ENCODE measurements around the gene CMTR1. TPM values are rescaled to one million over a fixed set of nuclear protein-coding genes. Genes with fewer than 3 reads are reported as not detected.

Gene CMTR1
- total and polyA plus RNA-seq, 2 donors from 2014 or later, result 17.3 to 35.6 TPM

- no peaks in the 10 kb centered on the region for H3K36me3 ChIP-seq (ENCODE audit: control insufficient read depth in 2 of 3, insufficient read depth in 3 of 3, low read length in 3 of 3)
- no peak for TF ChIP-seq CTCF (IDR thresholded peaks at IDR 0.05; ENCODE audit: borderline replicate concordance, extremely low read depth, insufficient read depth)
- no peaks in the 10 kb centered on the region for H3K27me3 ChIP-seq (ENCODE audit: control insufficient read depth, insufficient read depth, low read length)
- peaks cover 0 to 2% (median 0%) of the 10 kb centered on the region in 3 donors for H3K4me1 ChIP-seq (ENCODE audit: control insufficient read depth in 2 of 3, insufficient read depth in 2 of 3, low read depth in 1 of 3, low read length in 3 of 3)
- intact Hi-C loops (cut with DNase I), result loop anchor here (10.0 kb wide), 2 partner anchors 76 to 206 kb away; partner anchors contain the start of gene MDGA1
- H3K27ac ChIP-seq (ENCODE audit: low read depth in 2 of 2, low read length in 2 of 2), result no peak overlapping the region
- FAIRE-seq, result no peak
- H3K9me3 ChIP-seq (ENCODE audit: control insufficient read depth in 2 of 3, insufficient read depth in 1 of 3, low read length in 3 of 3), result no peaks in the 10 kb centered on the region
- no peak overlapping the region for H3K9ac ChIP-seq (ENCODE audit: low read length in 3 of 3)
- no peak for DNase-seq
- no peak overlapping the region for H3K4me3 ChIP-seq (ENCODE audit: low read length in 3 of 3)
These were observed 55.5 kb downstream of the CMTR1 start for GRCh38 chr6:37488476-37488875.

GRCh38 chr6:37489697-37490336, 56.8 kb downstream of the CMTR1 start:
- no peak overlapping the region for H3K27ac ChIP-seq (ENCODE audit: low read depth in 2 of 2, low read length in 2 of 2)
- no peaks in the 10 kb centered on the region for H3K36me3 ChIP-seq (ENCODE audit: control insufficient read depth in 2 of 3, insufficient read depth in 3 of 3, low read length in 3 of 3)
- DNase-seq, result peak in 1 of 5 donors; percentile 64
- no peak overlapping the region for H3K9ac ChIP-seq (ENCODE audit: low read length in 3 of 3)
- FAIRE-seq, result no peak
- TF ChIP-seq CTCF (IDR thresholded peaks at IDR 0.05; ENCODE audit: borderline replicate concordance, extremely low read depth, insufficient read depth), result no peak
- no peak overlapping the region for H3K4me3 ChIP-seq (ENCODE audit: low read length in 3 of 3)
- intact Hi-C loops (cut with DNase I), result loop anchor here (10.0 kb wide), 2 partner anchors 75 to 205 kb away; partner anchors contain the start of gene MDGA1
- peaks cover 0 to 2% (median 0%) of the 10 kb centered on the region in 3 donors for H3K4me1 ChIP-seq (ENCODE audit: control insufficient read depth in 2 of 3, insufficient read depth in 2 of 3, low read depth in 1 of 3, low read length in 3 of 3)
- no peaks in the 10 kb centered on the region for H3K9me3 ChIP-seq (ENCODE audit: control insufficient read depth in 2 of 3, insufficient read depth in 1 of 3, low read length in 3 of 3)
- no peaks in the 10 kb centered on the region for H3K27me3 ChIP-seq (ENCODE audit: control insufficient read depth, insufficient read depth, low read length)

GRCh38 chr6:37490536-37491170, 57.6 kb downstream of the CMTR1 start:
- H3K27ac ChIP-seq (ENCODE audit: low read depth in 2 of 2, low read length in 2 of 2), result no peak overlapping the region
- H3K4me3 ChIP-seq (ENCODE audit: low read length in 3 of 3), result no peak overlapping the region
- no peaks in the 10 kb centered on the region for H3K27me3 ChIP-seq (ENCODE audit: control insufficient read depth, insufficient read depth, low read length)
- peaks cover 0 to 2% (median 0%) of the 10 kb centered on the region in 3 donors for H3K4me1 ChIP-seq (ENCODE audit: control insufficient read depth in 2 of 3, insufficient read depth in 2 of 3, low read depth in 1 of 3, low read length in 3 of 3)
- H3K9ac ChIP-seq (ENCODE audit: low read length in 3 of 3), result no peak overlapping the region
- DNase-seq (peak in 2 of 5 donors; percentile 28 to 43), FAIRE-seq (no peak)
- intact Hi-C loops (cut with DNase I), result no loop called here
- no peak for TF ChIP-seq CTCF (IDR thresholded peaks at IDR 0.05; ENCODE audit: borderline replicate concordance, extremely low read depth, insufficient read depth)
- no peaks in the 10 kb centered on the region for H3K9me3 ChIP-seq (ENCODE audit: control insufficient read depth in 2 of 3, insufficient read depth in 1 of 3, low read length in 3 of 3)
- H3K36me3 ChIP-seq (ENCODE audit: control insufficient read depth in 2 of 3, insufficient read depth in 3 of 3, low read length in 3 of 3), result no peaks in the 10 kb centered on the region
